Sigmoid colon (tissue), 7 donors: ENCODE results near the gene HOXD1. TPM values are rescaled to one million over a fixed set of nuclear protein-coding genes. Genes with fewer than 3 reads are reported as not detected.

Source experiments
- DNase-seq: peaks from one replicate; pipeline ENCODE4 v3.0.0-alpha.2; 2019
- H3K27ac ChIP-seq, 4 donors: fragments of 200-600 bp; sonication (generic); one replicate each; pipeline ENCODE4 v1.5.1; 2016 to 2019; ENCODE audit warnings: mild to moderate bottlenecking in 1 of 4
- H3K27me3 ChIP-seq, 3 donors: fragments of 200-600 bp; sonication (generic); one replicate each; pipeline ENCODE4 v1.5.1; 2019; ENCODE audit warnings: mild to moderate bottlenecking in 1 of 3
- H3K36me3 ChIP-seq, 4 donors: fragments of 200-600 bp; sonication (generic); one replicate each; pipeline ENCODE4 v1.5.1; 2016 to 2019
- H3K4me1 ChIP-seq, 4 donors: fragments of 200-600 bp; sonication (generic); one replicate each; pipeline ENCODE4 v1.5.1; 2017 to 2019
- H3K4me3 ChIP-seq, 4 donors: fragments of 200-600 bp; sonication (generic); one replicate each; pipeline ENCODE4 v1.5.1; 2017 to 2019; ENCODE audit warnings: mild to moderate bottlenecking in 2 of 4, moderate library complexity in 1 of 4
- H3K9me3 ChIP-seq, 4 donors: fragments of 200-600 bp in 3 of 4; sonication (generic) in 3 of 4; one replicate each; pipeline versions ENCODE4 v1.5.1 to v1.6.1; 2013 to 2019
- EP300 ChIP-seq, 4 donors: sonication (generic); formaldehyde crosslinking; IDR thresholded peaks; one replicate each; pipeline ENCODE4 v1.6.1; 2017; ENCODE audit warnings: antibody characterized with exemption in 4 of 4
- POLR2A ChIP-seq, 2 donors: fragments of 450-650 bp; IDR thresholded peaks; one replicate each; pipeline ENCODE4 v1.6.1; 2016; ENCODE audit warnings: antibody characterized with exemption in 2 of 2, mild to moderate bottlenecking in 2 of 2, moderate library complexity in 2 of 2
- POLR2AphosphoS5 ChIP-seq, 4 donors: sonication (generic); formaldehyde crosslinking; IDR thresholded peaks; one replicate each; pipeline ENCODE4 v1.6.1; 2017; ENCODE audit warnings: antibody characterized with exemption in 4 of 4
- WGBS, 2 donors: extraction: QIAGEN DNeasy Blood & Tissue Kit; methylation state at CpG; one replicate each; pipeline ENCODE4 v1.1.7; 2013; 5-methylcytosine and 5-hydroxymethylcytosine counted together
- intact Hi-C: fragments of 100-400 bp; cut with DNase I; formaldehyde crosslinking; loops from one replicate; pipeline ENCODE4 v1.15.1; 2023
- polyA plus RNA-seq, 3 donors: library from polyadenylated mRNA; stranded (reverse); fragments of 200-250 nt; gene quantifications; one replicate each; pipeline ENCODE4 v1.2.3, GENCODE V29; 2013
- total RNA-seq, 4 donors: library from RNA; depleted of rRNA; stranded (reverse); fragments of >200 nt; gene quantifications; one replicate each; pipeline ENCODE4 v1.1.0, GENCODE V29; 2016
- TF ChIP-seq, protein P1 (sequence below), 4 experiments: fragments of 450-650 bp in 3 of 4; fragments of 200-600 bp in 1 of 4; IDR thresholded peaks; one replicate each; pipeline ENCODE4 v1.5.1; 2016 to 2019; ENCODE audit warnings: antibody characterized with exemption in 4 of 4, mild to moderate bottlenecking in 3 of 4, moderate library complexity in 2 of 4
- donor health status: healthy with polysubstance abuse.
- donor health status: Bipolar disorder and iron deficiency.
- donor health status: healthy.

Gene HOXD1
- total and polyA plus RNA-seq, 7 donors: 0.16 to 4.2 (median 1.9) TPM; not detected in 1

DNA sequence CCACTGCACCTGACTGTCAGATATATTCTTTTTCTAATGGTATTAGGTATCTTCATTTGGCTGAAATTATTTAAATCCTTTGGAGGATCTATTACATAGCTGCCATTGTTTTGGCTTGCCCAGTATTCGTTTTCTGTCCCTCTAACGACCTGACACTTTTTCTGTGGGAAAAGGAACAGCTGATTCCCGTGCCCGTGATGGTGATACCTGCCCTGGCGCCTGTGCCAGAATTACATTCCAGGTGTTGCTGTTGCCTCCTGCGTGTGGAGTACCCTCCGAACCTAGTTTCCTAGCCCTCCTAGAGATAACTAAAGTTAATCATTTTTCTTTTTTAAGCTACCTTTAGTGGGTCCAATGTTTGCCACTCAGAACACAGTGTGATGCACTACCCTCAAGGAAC, 14.0 kb downstream of the HOXD1 start:
- TF ChIP-seq EP300 (IDR thresholded peaks at IDR 0.05): no peak
- TF ChIP-seq POLR2A (IDR thresholded peaks at IDR 0.05): no peak
- H3K9me3 ChIP-seq: no peaks in the 10 kb centered on the region
- intact Hi-C loops: no loop called here
- no peak overlapping the region for H3K4me3 ChIP-seq
- no peak overlapping the region for H3K27ac ChIP-seq
- H3K4me1 ChIP-seq: no peaks in the 10 kb centered on the region
- no peaks in the 10 kb centered on the region for H3K36me3 ChIP-seq
- H3K27me3 ChIP-seq: peaks cover 0 to 4% (median 0%) of the 10 kb centered on the region in 3 donors
- no peak for DNase-seq
- whole genome bisulfite sequencing, 2 donors: 92% methylated on average over 7 of the region's 7 CpGs

DNA sequence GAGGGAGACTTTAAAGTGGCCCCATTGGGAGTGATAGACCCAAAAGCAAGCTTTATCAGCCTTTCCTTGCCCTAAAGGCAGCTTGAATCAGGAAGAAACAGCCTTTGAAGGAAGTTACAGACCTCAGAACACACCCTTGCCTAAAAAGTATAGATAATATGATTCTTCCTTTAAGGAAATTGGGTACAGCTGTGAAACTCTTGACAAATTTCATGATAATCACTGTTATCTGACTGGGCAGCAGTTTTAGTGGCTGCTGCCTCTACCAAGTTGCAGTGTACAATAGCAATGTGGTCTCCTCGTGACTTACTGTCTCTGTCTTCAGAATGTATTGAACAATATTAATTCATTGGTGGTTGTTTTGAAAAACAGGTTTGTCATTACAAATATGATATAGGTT, 16.7 kb downstream of the HOXD1 start:
- Histone ChIP-seq H3K4me3 (no peak overlapping the region), H3K4me1 (no peaks in the 10 kb centered on the region), H3K9me3 (no peaks in the 10 kb centered on the region), H3K27ac (no peak overlapping the region), H3K27me3 (no peaks in the 10 kb centered on the region), H3K36me3 (no peaks in the 10 kb centered on the region)
- no peak for TF ChIP-seq POLR2A (IDR thresholded peaks at IDR 0.05)
- TF ChIP-seq, protein P1, sequence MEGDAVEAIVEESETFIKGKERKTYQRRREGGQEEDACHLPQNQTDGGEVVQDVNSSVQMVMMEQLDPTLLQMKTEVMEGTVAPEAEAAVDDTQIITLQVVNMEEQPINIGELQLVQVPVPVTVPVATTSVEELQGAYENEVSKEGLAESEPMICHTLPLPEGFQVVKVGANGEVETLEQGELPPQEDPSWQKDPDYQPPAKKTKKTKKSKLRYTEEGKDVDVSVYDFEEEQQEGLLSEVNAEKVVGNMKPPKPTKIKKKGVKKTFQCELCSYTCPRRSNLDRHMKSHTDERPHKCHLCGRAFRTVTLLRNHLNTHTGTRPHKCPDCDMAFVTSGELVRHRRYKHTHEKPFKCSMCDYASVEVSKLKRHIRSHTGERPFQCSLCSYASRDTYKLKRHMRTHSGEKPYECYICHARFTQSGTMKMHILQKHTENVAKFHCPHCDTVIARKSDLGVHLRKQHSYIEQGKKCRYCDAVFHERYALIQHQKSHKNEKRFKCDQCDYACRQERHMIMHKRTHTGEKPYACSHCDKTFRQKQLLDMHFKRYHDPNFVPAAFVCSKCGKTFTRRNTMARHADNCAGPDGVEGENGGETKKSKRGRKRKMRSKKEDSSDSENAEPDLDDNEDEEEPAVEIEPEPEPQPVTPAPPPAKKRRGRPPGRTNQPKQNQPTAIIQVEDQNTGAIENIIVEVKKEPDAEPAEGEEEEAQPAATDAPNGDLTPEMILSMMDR (IDR thresholded peaks at IDR 0.05): no peak
- TF ChIP-seq POLR2AphosphoS5 (IDR thresholded peaks at IDR 0.05): no peak
- TF ChIP-seq EP300 (IDR thresholded peaks at IDR 0.05): no peak
- no peak for DNase-seq
- 88 to 90% methylated on average over 1 of the region's 1 CpG for WGBS, 2 donors
- intact Hi-C loops: no loop called here

DNA sequence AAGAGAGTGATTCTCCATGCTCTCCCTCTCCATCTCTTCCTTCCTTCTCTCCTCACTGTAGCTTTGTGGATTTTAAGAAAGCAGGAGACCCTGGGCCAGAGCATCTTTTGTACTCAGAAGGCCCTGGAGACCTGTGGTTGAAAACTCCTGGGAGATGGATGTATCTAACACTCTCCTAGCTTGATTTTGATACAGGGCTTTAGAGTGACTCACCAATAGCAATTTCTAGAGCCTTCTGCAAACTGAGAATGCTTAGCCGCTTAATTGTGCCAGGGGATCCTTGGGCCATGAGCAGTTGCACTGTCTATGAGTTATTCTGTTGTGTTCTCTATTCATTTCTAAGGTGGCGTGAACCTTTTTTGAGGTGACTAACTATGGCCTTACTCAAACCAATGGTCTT, 17.7 kb downstream of the HOXD1 start:
- no peak for TF ChIP-seq EP300 (IDR thresholded peaks at IDR 0.05)
- H3K4me3 ChIP-seq: no peak overlapping the region
- H3K9me3 ChIP-seq: no peaks in the 10 kb centered on the region
- DNase-seq: no peak
- WGBS, 2 donors: 94 to 96% methylated on average over 2 of the region's 2 CpGs
- H3K4me1 ChIP-seq: no peaks in the 10 kb centered on the region
- H3K27me3 ChIP-seq: no peaks in the 10 kb centered on the region
- H3K27ac ChIP-seq: no peak overlapping the region
- H3K36me3 ChIP-seq: no peaks in the 10 kb centered on the region
- intact Hi-C loops: no loop called here

GRCh38 chr2:176206682-176207081, 18.2 kb downstream of the HOXD1 start:
- WGBS, 2 donors: 66 to 70% methylated on average over 2 of the region's 2 CpGs
- no peaks in the 10 kb centered on the region for H3K36me3 ChIP-seq
- no peaks in the 10 kb centered on the region for H3K9me3 ChIP-seq
- no peak overlapping the region for H3K27ac ChIP-seq
- TF ChIP-seq POLR2AphosphoS5 (IDR thresholded peaks at IDR 0.05) (no peak), EP300 (IDR thresholded peaks at IDR 0.05) (no peak), POLR2A (IDR thresholded peaks at IDR 0.05) (no peak)
- TF ChIP-seq, protein P1 (IDR thresholded peaks at IDR 0.05): no peak
- H3K4me1 ChIP-seq: no peaks in the 10 kb centered on the region
- H3K27me3 ChIP-seq: no peaks in the 10 kb centered on the region
- intact Hi-C loops: no loop called here
- no peak for DNase-seq
- no peak overlapping the region for H3K4me3 ChIP-seq

- DNase-seq: no peak
- Histone ChIP-seq H3K36me3 (no peaks in the 10 kb centered on the region), H3K4me1 (no peaks in the 10 kb centered on the region), H3K27ac (no peak overlapping the region), H3K27me3 (no peaks in the 10 kb centered on the region), H3K4me3 (no peak overlapping the region), H3K9me3 (no peaks in the 10 kb centered on the region)
- intact Hi-C loops: no loop called here
- 66 to 87% methylated on average over 1 of the region's 1 CpG for WGBS, 2 donors
- no peak for TF ChIP-seq EP300 (IDR thresholded peaks at IDR 0.05)
Observed at GRCh38 chr2:176211110-176211509, 22.6 kb downstream of the HOXD1 start.

DNA sequence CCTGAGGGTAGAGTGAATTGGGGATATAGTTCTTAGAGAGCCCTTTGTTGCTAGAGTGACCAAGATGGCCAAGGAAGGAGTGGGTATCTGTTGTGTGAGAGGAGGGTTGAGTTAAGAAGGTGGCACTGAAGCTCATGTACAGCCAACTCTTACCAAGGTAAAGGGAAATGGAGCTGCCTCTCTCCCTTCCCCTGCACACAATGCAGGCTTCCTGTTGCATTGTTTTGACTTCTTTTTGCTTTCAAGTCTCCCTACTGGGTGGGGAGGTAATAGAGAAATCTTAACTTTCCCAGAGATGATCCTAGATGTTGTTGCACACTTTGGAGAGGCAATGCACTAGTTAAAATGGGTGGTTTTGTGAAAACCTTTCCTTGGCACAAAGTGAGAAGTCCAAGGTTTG, 23.8 kb downstream of the HOXD1 start:
- TF ChIP-seq POLR2A (IDR thresholded peaks at IDR 0.05): no peak
- no peak for TF ChIP-seq EP300 (IDR thresholded peaks at IDR 0.05)
- TF ChIP-seq, protein P1 (IDR thresholded peaks at IDR 0.05): no peak
- no peak for TF ChIP-seq POLR2AphosphoS5 (IDR thresholded peaks at IDR 0.05)
- Histone ChIP-seq H3K36me3 (no peaks in the 10 kb centered on the region), H3K4me3 (no peak overlapping the region), H3K27me3 (no peaks in the 10 kb centered on the region), H3K9me3 (no peaks in the 10 kb centered on the region), H3K27ac (no peak overlapping the region), H3K4me1 (no peaks in the 10 kb centered on the region)
- intact Hi-C loops: no loop called here
- DNase-seq: no peak
